Measurements from ENCODE around the gene NME4. TPM values are rescaled to one million over a fixed set of nuclear protein-coding genes. Genes with fewer than 3 reads are reported as not detected.
A peak's percentile ranks its signal among the peaks of the same experiment; 100 is the strongest.

NME4 gene
- total RNA-seq, 2 experiments from 2014 or later: 25.0 TPM

- H2AFZ ChIP-seq (ENCODE audit: low read length): no peak overlapping the region
- DNase-seq (ENCODE audit: low spot score): peak; percentile 65
- H3K79me2 ChIP-seq (ENCODE audit: insufficient read depth, low read depth, low read length): no peaks in the 10 kb centered on the region
- no peaks in the 10 kb centered on the region for H4K20me1 ChIP-seq (ENCODE audit: insufficient read depth, low read length)
- intact Hi-C loops (cut with micrococcal nuclease; ENCODE audit: unreplicated experiment): loop anchor here (5.0 kb wide), 1 partner anchor 105 kb away; no protein-coding TSS in a partner anchor
- peaks cover 5% of the 10 kb centered on the region for H3K9me3 ChIP-seq (ENCODE audit: low read length)
- BruUV-seq (replicated peaks): no TSS peak
- no peak for TF ChIP-seq EZH2phosphoT487 (IDR thresholded peaks at IDR 0.05; ENCODE audit: borderline replicate concordance, low read depth, low read length)
- peak; percentile 86 for TF ChIP-seq CTCF (conservative IDR thresholded peaks at IDR 0.05; ENCODE audit: low read length)
- CTCF ChIA-PET (ENCODE audit: unreplicated experiment): interaction anchor here (0.9 kb wide), 1 partner anchor 105 kb away, joined by 3 read pairs; no protein-coding TSS in a partner anchor
- peaks cover 8% of the 10 kb centered on the region for H3K4me1 ChIP-seq (ENCODE audit: insufficient read depth, low read length, poor library complexity, severe bottlenecking)
- H3K4me3 ChIP-seq (ENCODE audit: low read depth, low read length, poor library complexity, severe bottlenecking): no peak overlapping the region
- H3K4me2 ChIP-seq (ENCODE audit: low read length): no peak overlapping the region
- peaks cover 5% of the 10 kb centered on the region; the same call in 1 of the 2 replicates for H3K36me3 ChIP-seq (ENCODE audit: insufficient read depth, low read length)
- H3K27ac ChIP-seq (ENCODE audit: low read depth, low read length, poor library complexity, severe bottlenecking): no peak overlapping the region
- POLR2A ChIA-PET: no interaction called here
- H3K9me2 ChIP-seq (ENCODE audit: insufficient read depth, low read length): no peaks in the 10 kb centered on the region
Observed at GRCh38 chr16:391885-392335, 5.1 kb upstream of the NME4 start.

GRCh38 chr16:392450-393030 is 4.5 kb upstream of the NME4 start:
- H3K9me3 ChIP-seq (ENCODE audit: low read length): peaks cover 5% of the 10 kb centered on the region
- H3K4me2 ChIP-seq (ENCODE audit: low read length): no peak overlapping the region
- H3K4me3 ChIP-seq (ENCODE audit: low read depth, low read length, poor library complexity, severe bottlenecking): no peak overlapping the region
- H4K20me1 ChIP-seq (ENCODE audit: insufficient read depth, low read length): no peaks in the 10 kb centered on the region
- no peaks in the 10 kb centered on the region for H3K9me2 ChIP-seq (ENCODE audit: insufficient read depth, low read length)
- TF ChIP-seq EZH2phosphoT487 (IDR thresholded peaks at IDR 0.05; ENCODE audit: borderline replicate concordance, low read depth, low read length) (no peak), CTCF (conservative IDR thresholded peaks at IDR 0.05; ENCODE audit: low read length) (no peak)
- no peak overlapping the region for H3K27ac ChIP-seq (ENCODE audit: low read depth, low read length, poor library complexity, severe bottlenecking)
- intact Hi-C loops (cut with micrococcal nuclease; ENCODE audit: unreplicated experiment): loop anchor here (5.0 kb wide), 1 partner anchor 105 kb away; no protein-coding TSS in a partner anchor
- H3K36me3 ChIP-seq (ENCODE audit: insufficient read depth, low read length): peaks cover 5% of the 10 kb centered on the region; the same call in 1 of the 2 replicates
- BruUV-seq (replicated peaks): no TSS peak
- H3K79me2 ChIP-seq (ENCODE audit: insufficient read depth, low read depth, low read length): no peaks in the 10 kb centered on the region
- POLR2A ChIA-PET: no interaction called here
- DNase-seq (ENCODE audit: low spot score): no peak
- H3K4me1 ChIP-seq (ENCODE audit: insufficient read depth, low read length, poor library complexity, severe bottlenecking): peaks cover 8% of the 10 kb centered on the region
- H2AFZ ChIP-seq (ENCODE audit: low read length): no peak overlapping the region
- CTCF ChIA-PET (ENCODE audit: unreplicated experiment): interaction anchor here (0.9 kb wide), 1 partner anchor 105 kb away, joined by 3 read pairs; no protein-coding TSS in a partner anchor

- no peak for DNase-seq (ENCODE audit: low spot score)
- Histone ChIP-seq H3K4me1 (ENCODE audit: insufficient read depth, low read length, poor library complexity, severe bottlenecking) (peaks cover 23% of the 10 kb centered on the region), H3K4me3 (ENCODE audit: low read depth, low read length, poor library complexity, severe bottlenecking) (no peak overlapping the region), H3K36me3 (ENCODE audit: insufficient read depth, low read length) (peaks cover 5% of the 10 kb centered on the region; the same call in 1 of the 2 replicates), H3K9me2 (ENCODE audit: insufficient read depth, low read length) (no peaks in the 10 kb centered on the region), H3K27ac (ENCODE audit: low read depth, low read length, poor library complexity, severe bottlenecking) (no peak overlapping the region), H3K79me2 (ENCODE audit: insufficient read depth, low read depth, low read length) (no peaks in the 10 kb centered on the region; the same call in 1 of the 2 replicates), H2AFZ (ENCODE audit: low read length) (no peak overlapping the region), H3K4me2 (ENCODE audit: low read length) (no peak overlapping the region), H3K9me3 (ENCODE audit: low read length) (peaks cover 5% of the 10 kb centered on the region), H4K20me1 (ENCODE audit: insufficient read depth, low read length) (no peaks in the 10 kb centered on the region)
- TF ChIP-seq CTCF (conservative IDR thresholded peaks at IDR 0.05; ENCODE audit: low read length) (no peak), EZH2phosphoT487 (IDR thresholded peaks at IDR 0.05; ENCODE audit: borderline replicate concordance, low read depth, low read length) (no peak)
- CTCF ChIA-PET (ENCODE audit: unreplicated experiment): no interaction called here
- intact Hi-C loops (cut with micrococcal nuclease; ENCODE audit: unreplicated experiment): no loop called here
- POLR2A ChIA-PET: no interaction called here
- BruUV-seq (replicated peaks): no TSS peak
Observed at GRCh38 chr16:396199-396598, 800 bp upstream of the NME4 start.

Data from OCI-LY7 (cell line).